ENCODE data around the gene ART1.

Gene ART1

GRCh38 chr11:3666023-3666530 is 21.1 kb downstream of the ART1 start:
- DNase-seq, result no peak

DNA sequence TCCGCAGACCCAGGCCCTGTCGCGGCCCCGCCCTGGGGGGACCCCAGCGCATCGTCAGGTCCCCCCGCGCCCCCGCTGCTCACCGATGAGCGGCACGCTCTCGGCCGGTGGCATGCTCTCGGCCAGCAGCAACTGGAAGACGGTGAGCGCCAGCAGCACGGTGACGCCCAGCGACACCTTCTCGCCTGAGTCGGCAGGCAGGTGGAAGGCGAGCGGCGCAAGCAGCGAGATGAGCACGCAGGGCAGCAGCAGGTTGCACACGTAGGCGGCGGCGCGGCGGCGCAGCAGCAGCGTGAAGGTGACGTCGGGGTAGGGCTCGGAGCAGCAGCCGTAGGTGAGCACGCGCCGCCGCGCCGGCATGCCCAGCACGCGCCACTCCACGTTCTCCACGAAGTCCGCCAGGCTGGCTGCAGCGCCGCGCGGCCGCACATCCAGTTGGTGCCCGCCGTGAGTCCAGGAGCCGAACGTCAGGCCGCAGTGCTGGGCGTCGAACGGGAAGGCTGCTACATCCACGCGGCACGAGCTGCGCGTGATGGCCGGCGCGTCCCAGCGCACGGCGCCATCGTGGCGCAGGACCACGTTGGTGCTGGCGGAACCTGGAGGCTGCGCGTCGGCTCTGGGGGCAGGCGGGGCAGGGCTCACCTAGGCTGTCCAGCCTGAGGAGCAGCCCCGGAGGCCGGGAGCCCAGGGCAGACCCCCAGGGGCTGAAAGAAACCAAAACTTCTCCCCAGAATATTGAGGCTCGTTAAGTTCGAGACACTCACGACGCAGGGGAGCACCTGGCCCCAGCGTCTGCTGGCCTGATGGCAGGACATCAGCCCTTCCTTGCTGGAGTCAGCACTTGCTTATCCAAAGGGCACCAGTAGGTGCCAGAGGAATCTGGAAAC is 22.5 kb downstream of the ART1 start:
- no peak for DNase-seq

- DNase-seq, result no peak
These were observed 24.2 kb downstream of the ART1 start for GRCh38 chr11:3669128-3669527.

DNA sequence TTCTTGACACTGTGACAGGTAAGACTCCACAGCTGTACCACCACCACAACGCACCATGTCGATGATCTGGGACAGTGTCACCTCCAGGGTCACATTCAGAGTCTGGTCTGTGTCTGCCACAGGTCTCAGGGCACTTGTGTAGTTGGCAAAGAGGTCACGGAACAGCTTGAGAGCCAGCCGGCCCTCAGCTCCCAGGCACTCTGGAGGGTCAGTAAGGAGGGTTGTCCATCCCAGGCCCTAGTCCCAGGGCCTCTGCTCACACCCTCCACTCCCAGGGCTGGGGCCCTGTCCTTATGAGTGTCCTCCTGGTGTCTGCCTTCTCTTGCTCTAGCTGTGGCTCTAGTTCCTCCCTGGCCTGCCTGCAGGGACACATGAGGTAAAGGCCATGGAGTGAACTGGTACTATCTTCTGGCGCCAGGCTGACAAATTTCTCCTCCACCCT is 24.8 kb downstream of the ART1 start:
- DNase-seq, result no peak

DNA sequence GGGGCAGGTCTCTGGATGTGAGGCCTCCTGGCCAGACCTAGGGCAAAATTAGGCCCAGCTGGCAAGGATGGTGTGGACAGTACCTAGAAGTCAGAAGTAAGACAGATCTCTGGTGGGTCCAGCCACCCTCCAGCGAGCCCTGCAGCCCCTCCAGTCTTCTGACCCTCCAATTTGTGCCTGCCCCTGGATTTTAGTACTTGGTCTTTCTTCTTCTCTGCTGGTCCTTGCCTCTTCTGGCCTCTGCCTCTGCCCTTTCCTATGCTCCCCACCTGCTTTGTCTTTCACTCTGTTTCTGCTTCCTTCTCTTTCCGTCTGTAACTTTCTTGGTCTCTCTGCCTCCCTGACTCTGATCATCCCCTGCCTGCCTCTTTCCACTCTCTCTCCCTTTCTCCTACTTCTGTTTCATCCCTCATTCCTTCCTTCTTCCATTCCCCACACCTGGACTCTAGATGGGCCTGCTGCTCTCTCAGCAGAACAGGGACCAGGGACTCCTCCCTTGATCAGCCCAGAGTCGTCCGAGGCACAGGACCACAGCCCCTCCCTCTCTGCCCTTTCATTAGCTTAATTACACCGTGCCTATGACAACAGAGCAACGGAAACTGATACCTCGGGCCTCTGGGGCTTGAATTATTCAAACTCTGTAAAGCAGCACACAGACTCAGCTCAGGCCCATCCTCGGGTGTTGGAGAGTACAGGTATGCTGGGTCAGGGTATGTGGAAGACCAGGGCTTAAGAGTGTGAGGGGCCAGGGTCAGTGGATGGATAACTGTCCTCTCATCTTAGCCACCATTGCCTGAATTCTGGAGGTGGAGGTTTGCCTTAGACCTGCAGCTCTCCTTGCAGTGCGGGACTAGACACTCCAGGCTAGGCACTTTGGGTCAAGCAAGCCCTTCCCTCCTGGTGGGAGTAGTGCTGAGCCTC is 26.7 kb downstream of the ART1 start, which contains the start of gene CHRNA10:
Gene CHRNA10, minus strand, starts transcription at position 51 of the 921 bp plus-strand sequence. CDS start 72 bp downstream, outside the sequence.
- DNase-seq, result no peak

- no peak for DNase-seq
These were observed 29.3 kb downstream of the ART1 start for GRCh38 chr11:3674189-3674588.

- DNase-seq, result no peak
These were observed 31.0 kb downstream of the ART1 start for GRCh38 chr11:3675971-3676370.

DNA sequence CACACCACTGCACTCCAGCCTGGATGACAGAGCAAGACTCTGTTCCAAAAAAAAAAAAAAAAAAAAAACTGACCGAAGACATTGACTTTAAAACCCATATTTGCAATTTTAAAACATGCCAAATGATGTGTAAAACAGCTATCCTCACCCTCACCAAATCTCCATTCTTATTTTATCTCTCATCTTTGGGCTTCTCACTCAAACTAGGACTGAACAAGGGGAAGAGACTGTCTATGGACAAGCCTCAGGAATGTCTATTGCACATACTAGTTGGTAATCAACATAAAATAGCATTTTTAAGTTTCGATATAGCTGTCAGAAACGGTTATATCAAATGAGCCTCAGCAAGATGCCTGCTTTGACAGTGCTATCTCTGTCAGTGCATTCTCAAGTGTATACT is 34.1 kb downstream of the ART1 start:
- no peak for DNase-seq

DNA sequence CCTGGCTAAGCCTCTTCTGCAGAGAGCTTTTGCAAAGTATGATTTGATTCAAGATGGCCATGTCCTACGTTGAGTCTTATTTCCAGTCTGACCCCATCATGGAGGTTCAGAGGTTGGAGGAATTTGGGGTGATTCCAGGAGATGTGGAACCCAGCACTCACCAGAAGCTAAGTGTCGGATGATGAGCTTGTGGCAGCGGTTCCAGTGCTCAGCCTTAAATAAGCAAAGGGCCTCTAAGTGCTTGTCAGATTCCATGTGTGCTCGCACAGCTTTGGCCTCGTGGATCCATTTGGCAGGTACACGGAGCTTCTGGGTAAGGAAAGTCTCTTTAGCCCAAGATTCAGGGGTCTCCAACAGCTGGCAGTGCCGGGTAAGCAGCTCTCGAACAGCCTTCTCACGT is 38.1 kb downstream of the ART1 start:
- no peak for DNase-seq

DNA sequence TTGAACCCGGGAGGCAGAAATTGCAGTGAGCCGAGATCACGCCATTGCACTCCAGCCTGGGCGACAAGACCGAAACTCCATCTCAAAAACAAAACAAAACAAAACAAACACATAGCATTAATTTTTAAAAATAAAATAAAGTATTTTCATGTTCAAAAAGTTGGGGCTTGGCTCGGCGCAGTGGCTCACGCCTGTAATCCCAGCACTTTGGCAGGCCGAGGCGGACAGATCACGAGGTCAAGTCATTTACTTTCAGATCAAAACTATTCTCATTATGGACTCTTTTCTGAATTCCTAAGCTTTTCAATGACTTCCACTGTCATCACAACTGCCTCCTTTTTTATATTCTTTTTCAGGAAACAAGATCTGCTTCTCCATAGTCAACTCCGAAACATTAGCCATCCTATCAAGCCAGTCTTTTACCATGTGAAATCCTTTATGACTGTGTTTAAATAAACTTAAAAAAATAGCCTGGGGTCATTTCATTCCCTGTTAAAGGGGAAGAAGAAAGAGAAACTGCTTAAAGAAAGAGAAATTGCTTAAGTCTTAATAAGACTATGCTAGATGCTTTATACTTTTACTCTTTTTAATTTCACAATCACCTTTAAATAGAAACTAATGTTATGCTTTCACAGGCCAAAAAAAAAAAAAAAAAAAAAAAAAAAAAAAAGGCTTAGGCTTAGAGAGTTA is 39.3 kb downstream of the ART1 start:
- no peak for DNase-seq

- DNase-seq, result no peak
These were observed 39.9 kb downstream of the ART1 start for GRCh38 chr11:3684819-3685172.

- no peak for DNase-seq
These were observed 41.0 kb downstream of the ART1 start for GRCh38 chr11:3685923-3686322.

DNA sequence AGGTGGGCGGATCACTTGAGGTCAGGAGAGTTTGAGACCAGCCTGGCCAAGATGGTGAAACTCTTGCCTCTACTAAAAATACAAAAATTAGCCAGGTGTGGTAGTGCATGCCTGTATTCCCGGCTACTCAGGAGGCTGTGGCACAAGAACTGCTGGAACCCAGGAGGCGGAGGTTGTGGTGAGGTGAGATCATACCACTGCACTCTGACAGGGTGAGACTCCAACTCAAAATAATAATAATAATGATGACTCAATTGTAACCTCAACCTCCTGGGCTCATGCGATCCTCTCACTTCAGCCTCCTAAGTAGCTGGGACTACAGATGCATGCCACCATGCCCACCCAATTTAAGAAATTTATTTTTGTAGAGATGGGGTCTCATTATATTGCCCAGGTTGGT is 41.8 kb downstream of the ART1 start:
- no peak for DNase-seq

GRCh38 chr11:3700410-3700809 is 55.5 kb downstream of the ART1 start:
- no peak for DNase-seq

- no peak for DNase-seq
These were observed 56.0 kb downstream of the ART1 start for GRCh38 chr11:3700910-3701309.

GRCh38 chr11:3703383-3703782 is 58.5 kb downstream of the ART1 start:
- DNase-seq, result no peak

- no peak for DNase-seq
These were observed 62.2 kb downstream of the ART1 start for GRCh38 chr11:3707176-3707575.

DNA sequence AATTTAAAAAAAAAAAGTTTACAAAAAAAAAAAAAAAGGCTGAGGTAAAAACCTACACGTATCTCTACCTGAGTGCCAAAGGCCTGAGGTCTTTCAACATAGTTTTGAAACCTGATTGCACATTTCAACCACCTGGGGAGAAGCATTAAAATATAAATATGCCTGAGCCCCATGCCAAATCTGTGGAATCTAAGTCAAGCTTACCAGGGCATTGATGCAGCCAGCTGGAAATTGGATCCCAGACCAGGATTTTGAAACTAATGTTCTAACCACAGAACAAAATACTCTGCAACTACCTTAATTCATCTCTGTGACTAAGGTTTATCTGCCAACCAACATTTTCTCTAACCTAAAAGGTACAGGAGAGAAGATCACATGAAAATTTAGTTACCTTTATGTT is 65.0 kb downstream of the ART1 start:
- DNase-seq, result no peak

DNA sequence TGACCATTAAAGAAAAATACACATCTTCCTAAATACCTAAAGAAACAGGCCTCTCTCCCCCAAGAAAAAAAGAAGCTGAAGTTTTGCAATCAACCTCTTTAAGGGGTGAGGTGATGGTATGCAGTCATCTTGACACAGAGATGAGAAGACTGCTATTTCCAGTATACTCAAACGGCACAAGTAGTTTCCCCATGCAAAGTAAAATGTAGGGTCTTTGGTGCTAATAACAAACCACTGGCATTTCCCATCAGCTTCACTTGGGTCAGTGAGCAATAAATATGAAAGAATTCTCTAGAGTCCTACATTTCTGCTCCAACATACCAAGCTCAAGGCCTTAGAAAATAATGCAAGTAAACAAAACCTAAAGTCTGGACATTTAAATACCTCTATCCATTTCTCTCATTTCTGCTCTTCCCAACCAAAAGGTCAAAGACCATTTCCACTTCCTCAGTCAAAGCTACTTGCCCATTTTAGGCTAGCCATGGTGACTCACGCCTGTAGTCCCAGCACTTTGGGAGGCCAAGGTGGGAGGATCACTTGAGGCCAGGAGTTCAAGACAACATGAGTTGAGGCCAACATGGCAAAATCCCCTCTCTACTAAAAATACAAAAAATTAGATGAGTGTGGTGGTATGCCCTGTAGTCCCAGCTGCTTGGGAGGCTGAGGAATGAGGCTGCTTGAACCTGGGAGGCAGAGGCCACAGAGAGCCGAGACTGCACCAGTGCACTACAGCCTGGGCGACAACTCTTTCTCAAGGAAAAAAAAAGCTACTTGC is 65.7 kb downstream of the ART1 start:
- DNase-seq, result no peak

- no peak for DNase-seq
These were observed 67.3 kb downstream of the ART1 start for GRCh38 chr11:3712274-3712673.
